GM19397 (cell line): ENCODE results near the gene PRSS38.

Experiments used
- ATAC-seq: cut with Tn5 transposase; IDR thresholded peaks from one replicate; pipeline ENCODE4 v1.9.1; 2021; ENCODE audit warnings: mild to moderate bottlenecking, moderate library complexity; ENCODE audit not compliant: unreplicated experiment

Gene PRSS38

GRCh38 chr1:227883641-227884301 is 68.3 kb downstream of the PRSS38 start:
- no peak for ATAC-seq

- no peak for ATAC-seq
Observed at GRCh38 chr1:227884370-227885134, 69.1 kb downstream of the PRSS38 start.

- ATAC-seq: no peak
Observed at GRCh38 chr1:227885135-227885647, 69.7 kb downstream of the PRSS38 start.

GRCh38 chr1:227885648-227886502 is 70.4 kb downstream of the PRSS38 start:
- no peak for ATAC-seq

- no peak for ATAC-seq
Observed at GRCh38 chr1:227886503-227886961, 71.1 kb downstream of the PRSS38 start.

- ATAC-seq: no peak
Observed at GRCh38 chr1:227886993-227887696, 71.7 kb downstream of the PRSS38 start.

GRCh38 chr1:227887697-227888403 is 72.4 kb downstream of the PRSS38 start:
- no peak for ATAC-seq

- no peak for ATAC-seq
Observed at GRCh38 chr1:227888404-227889046, 73.0 kb downstream of the PRSS38 start.

GRCh38 chr1:227889047-227889862 is 73.8 kb downstream of the PRSS38 start:
- no peak for ATAC-seq

- no peak for ATAC-seq
Observed at GRCh38 chr1:227889863-227890405, 74.5 kb downstream of the PRSS38 start.

- no peak for ATAC-seq
Observed at GRCh38 chr1:227890451-227891222, 75.2 kb downstream of the PRSS38 start.

GRCh38 chr1:227891223-227891954 is 75.9 kb downstream of the PRSS38 start:
- ATAC-seq: no peak

- ATAC-seq: no peak
Observed at GRCh38 chr1:227891955-227892488, 76.5 kb downstream of the PRSS38 start.

- ATAC-seq: no peak
Observed at GRCh38 chr1:227892489-227893299, 77.2 kb downstream of the PRSS38 start.

GRCh38 chr1:227893300-227893948 is 77.9 kb downstream of the PRSS38 start:
- ATAC-seq: no peak
